Measurements from ENCODE around the gene MST1.
"Not testable (repeated sequence)": the region's sequence is repeated elsewhere in the genome, so short reads cannot be mapped to it uniquely, and the experiment has no call there.

MST1 gene

DNA sequence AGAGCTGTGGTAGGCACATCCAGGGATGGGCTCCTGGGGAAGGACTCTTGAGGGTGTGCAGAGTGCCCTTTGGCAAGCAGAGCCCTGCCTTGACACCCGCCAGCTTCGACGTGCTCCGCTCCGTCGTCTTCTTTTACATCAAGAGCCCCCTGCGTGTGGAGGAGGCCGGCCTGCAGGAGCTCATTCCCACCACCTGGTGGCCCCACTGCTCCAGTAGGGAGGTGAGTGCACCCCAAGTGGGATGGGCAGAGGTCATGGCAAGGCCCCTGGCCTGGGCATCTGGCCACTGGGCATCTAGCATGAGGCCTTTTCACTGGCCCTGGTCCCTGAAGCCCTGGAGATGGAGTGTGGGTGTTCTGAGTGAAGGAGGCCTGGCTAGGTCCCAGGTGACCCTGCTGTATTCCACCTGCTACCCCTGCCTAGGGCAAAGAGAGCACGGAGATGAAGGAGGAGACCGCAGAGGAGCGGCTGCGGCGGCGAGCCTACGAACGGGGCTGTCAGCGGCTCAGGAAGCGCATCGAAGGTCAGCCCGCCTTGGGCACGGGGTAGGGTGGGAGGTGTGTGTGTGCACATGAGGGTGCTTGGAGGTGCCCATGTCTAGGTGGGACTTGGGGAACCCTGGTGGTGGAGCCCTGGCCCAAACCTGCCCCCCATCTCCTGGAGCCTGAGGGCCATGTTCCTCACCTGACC, 12.3 kb upstream of the MST1 start:
- DNase-seq (ENCODE audit: low read depth) = no peak
- TF ChIP-seq, protein P1, sequence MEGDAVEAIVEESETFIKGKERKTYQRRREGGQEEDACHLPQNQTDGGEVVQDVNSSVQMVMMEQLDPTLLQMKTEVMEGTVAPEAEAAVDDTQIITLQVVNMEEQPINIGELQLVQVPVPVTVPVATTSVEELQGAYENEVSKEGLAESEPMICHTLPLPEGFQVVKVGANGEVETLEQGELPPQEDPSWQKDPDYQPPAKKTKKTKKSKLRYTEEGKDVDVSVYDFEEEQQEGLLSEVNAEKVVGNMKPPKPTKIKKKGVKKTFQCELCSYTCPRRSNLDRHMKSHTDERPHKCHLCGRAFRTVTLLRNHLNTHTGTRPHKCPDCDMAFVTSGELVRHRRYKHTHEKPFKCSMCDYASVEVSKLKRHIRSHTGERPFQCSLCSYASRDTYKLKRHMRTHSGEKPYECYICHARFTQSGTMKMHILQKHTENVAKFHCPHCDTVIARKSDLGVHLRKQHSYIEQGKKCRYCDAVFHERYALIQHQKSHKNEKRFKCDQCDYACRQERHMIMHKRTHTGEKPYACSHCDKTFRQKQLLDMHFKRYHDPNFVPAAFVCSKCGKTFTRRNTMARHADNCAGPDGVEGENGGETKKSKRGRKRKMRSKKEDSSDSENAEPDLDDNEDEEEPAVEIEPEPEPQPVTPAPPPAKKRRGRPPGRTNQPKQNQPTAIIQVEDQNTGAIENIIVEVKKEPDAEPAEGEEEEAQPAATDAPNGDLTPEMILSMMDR (IDR thresholded peaks at IDR 0.05; ENCODE audit: low read length, missing control alignments) = peak; percentile 56
- no peak overlapping the region for H3K4me3 ChIP-seq (replicated peaks; ENCODE audit: low read depth, low read length)

DNA sequence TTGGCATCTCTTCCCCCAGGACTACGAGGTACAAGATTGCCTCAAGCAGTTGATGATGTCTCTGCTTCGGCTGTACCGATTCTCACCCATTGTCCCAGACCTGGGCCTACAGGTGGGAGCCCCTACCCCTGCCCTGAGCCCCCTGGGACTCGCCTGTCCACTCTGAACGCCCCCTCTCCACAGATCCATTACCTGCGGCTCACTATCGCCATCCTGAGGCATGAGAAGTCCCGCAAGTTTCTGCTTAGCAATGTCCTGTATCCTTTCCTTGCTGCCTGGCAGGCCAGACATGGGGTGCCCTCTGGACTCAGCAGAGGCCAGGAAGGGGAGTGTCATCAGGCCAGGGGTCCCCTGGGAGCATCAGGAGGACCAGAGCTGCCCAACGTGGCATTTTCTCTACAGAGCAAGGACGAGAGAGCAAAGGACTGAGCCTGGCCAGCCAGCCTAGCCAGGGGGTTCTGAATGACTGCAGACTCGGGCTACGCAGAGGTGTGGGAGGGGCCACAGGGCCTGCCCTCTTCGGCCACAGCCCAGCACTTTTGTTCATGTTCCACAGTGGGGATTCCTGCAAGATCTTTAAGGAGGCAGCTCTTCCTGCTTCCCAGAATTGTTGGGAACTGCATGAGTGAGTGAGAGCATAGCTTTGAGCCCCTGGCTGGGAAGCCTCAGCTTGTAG, 11.3 kb upstream of the MST1 start:
- H3K4me3 ChIP-seq (replicated peaks; ENCODE audit: low read depth, low read length) = no peak overlapping the region
- TF ChIP-seq, protein P1 (IDR thresholded peaks at IDR 0.05; ENCODE audit: low read length, missing control alignments) = no peak
- DNase-seq (ENCODE audit: low read depth) = no peak

DNA sequence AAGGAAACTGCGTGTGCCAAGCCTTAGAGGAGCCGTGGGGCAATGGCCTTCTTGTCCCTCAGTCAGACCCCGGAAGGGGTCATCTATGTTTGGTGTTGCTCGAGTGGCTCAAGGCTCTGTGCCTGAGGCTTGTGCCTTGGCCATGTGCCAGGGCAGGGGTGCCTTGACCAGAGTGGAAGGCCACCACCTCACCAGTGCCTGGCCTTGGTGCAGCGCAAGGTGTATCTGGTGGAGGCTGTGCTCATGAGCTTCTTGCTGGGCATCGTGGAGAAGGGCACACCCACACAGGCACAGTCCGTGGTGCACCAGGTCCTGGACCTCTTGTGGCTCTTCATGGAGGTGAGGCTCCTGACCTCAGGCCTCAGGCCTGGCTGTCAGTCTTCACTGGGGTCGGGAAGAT, 10.7 kb upstream of the MST1 start:
- no peak overlapping the region for H3K4me3 ChIP-seq (replicated peaks; ENCODE audit: low read depth, low read length)
- DNase-seq (ENCODE audit: low read depth) = no peak
- TF ChIP-seq, protein P1 (IDR thresholded peaks at IDR 0.05; ENCODE audit: low read length, missing control alignments) = no peak

DNA sequence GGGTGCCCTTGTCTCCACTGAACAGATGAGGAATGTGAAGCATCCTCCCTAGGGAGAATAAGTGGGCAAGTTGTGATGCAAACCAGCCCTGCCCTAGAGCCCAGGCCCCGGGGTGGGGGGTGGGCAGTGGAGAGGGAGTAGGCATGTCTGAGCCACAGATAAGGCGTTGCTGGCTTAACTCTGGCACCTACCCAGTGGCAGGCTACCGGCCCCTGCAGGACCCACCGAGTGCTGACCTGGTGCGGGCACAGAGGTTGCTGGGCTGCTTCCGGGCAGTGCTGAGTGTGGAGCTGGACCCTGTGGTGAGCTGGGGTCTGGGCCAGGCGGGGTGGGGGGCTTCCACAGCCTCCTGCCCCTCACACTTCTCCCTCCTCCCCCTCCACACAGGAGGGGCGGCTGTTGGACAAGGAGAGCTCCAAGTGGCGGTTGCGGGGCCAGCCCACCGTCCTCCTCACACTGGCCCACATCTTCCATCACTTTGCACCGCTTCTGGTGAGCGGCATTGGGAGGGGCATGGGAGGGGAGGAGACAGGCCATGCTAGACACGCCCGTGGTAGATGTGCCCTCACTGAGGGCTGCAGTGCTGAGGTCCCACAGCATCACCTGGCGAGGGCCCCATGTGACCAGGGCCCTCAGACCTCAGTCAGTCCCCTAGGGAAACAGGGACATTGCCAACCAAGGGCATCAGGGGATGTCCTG, 10.2 kb upstream of the MST1 start:
- no peak for DNase-seq (ENCODE audit: low read depth)
- H3K4me3 ChIP-seq (replicated peaks; ENCODE audit: low read depth, low read length) = no peak overlapping the region
- TF ChIP-seq, protein P1 (IDR thresholded peaks at IDR 0.05; ENCODE audit: low read length, missing control alignments) = no peak

DNA sequence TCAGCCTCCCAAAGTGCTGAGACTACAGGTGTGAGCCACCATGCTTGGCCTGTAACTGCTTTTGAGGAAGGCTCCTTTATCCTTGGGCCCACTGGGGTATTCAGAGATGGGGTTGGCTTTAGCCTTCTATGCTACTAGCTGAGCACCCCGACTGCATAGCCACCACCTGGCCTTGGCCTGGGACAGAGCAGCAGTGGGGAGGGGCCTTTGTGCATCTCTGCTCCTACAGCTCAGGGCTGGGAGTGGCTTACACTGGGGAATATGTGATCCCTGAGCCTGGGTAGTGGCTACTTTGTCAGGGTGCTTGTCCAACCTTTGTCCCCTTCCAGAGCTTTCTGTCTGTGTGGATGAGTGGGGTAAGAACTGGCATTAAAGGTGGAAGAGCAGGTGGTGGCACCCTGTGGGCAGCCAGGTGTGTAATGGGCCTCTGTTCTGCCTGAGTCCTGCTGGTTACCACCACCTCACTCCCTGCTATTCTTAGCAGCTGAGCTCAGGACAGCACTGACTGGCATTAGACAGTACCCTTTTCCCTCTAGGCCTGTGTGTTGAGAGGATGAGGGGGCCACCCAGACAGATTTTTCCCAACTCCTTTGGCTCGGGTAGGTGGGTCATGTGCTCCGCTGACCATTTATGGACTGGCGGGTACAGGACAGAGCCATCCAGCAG, 6.2 kb upstream of the MST1 start:
- DNase-seq (ENCODE audit: low read depth); H3K4me3 ChIP-seq (replicated peaks; ENCODE audit: low read depth, low read length): not testable (repeated sequence)

DNA sequence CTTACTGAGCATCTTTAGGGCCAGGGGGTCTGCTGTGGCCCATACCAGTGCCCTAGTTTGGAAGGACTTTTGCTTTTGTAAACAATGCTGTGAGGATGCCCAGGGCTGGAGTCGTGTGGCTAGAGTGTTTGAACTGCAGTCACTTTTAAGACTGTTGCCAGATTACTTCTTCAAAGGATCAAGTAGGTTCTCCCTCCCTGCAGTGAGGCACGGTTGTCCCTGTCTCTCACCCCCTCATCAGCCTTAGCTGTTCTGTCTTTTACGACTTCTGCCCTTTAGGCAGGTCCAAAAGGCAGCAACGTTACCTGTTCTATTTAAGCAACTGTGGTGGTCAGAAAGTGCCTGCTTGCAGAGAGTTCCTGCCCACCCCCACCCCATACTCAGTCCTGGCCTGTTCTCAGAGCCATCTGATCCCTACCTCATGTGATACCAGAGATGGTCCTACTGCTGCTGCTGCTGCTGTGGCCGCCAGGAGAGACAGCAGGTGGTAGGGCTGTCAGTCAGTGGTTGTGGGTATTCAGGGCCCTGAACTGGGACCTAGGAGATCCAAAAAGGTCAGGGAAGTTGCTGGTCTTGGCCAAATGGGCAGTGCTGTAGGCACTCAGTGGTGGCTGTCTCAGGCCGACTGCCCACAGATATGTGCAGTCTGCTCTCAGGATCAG, 5.3 kb upstream of the MST1 start:
- H3K4me3 ChIP-seq (replicated peaks; ENCODE audit: low read depth, low read length); DNase-seq (ENCODE audit: low read depth): not testable (repeated sequence)

DNA sequence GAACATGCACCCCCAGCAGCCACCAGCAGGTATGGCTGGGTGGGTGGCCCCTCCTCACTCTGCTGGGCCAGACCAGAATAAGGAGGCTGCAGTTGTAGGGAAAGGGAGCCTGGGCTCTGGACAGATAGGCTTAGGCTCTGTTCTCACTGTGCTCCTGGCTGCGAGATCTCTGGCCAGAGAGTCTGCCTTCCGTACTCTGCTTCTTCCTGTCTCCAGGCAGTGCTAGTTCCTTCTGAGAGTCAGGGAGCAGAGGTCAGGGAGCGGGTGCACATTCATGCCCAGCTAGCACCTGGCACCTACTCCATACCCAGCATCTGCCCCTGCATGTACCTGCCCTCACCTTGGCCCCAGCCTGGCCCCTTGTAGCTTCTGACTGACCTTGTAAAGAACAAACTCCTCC, 2.2 kb upstream of the MST1 start:
- DNase-seq (ENCODE audit: low read depth); H3K4me3 ChIP-seq (replicated peaks; ENCODE audit: low read depth, low read length): not testable (repeated sequence)

DNA sequence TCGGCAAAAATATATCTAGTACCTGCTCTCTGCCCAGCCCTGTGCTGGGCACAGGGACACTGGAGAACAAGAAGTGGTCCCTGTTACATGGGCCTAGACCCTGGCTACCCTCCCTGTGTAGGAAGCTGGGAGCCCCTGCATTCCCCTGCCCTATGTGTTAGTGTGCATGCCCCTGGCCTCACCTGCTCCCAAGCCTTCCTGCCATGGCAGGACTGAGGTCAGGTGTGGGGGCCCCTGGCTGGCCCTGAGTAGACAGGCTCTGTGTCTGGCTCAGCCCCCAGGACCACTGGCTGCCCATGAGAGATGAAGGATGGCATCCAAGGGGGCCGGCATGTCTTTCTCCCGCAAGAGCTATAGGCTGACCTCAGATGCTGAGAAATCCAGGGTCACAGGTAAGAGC, 1.6 kb upstream of the MST1 start:
- DNase-seq (ENCODE audit: low read depth); H3K4me3 ChIP-seq (replicated peaks; ENCODE audit: low read depth, low read length): not testable (repeated sequence)

DNA sequence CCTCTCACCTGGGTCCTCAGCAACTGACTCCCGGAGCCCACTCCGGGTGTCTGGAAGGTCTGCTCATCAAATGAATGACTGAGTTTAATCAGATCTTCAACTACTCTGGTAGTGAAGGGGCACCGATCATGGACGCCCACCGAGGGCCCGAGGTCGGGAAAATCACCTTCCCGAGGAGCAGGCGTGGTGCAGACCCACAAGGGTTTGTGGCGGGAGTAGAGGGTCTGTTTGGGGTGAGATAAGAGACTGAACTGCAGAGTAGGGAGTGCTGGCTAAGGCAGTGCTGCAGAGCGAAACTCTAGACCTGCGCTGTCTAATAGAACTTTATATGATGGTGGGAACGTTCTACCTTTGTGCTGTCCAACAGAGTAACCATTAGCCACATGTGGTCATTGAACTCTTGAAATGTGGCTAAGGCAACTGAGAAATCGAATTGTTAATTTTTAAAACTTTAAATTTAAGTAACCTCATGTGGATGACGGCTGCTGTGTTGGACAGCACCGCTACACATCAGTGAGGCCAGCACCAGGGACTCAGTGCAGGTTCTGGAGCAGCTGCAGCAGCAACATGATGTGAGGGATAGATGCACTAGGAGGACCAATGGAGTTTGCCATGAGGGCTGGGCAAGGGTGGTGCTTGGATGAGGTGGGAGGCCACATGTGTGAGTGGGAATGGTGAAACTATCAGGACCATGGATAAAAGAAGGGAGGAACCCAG, 792 bp upstream of the MST1 start:
- not testable (repeated sequence) for DNase-seq (ENCODE audit: low read depth)
- H3K4me3 ChIP-seq (replicated peaks; ENCODE audit: low read depth, low read length) = peak overlapping the region; percentile 93

DNA sequence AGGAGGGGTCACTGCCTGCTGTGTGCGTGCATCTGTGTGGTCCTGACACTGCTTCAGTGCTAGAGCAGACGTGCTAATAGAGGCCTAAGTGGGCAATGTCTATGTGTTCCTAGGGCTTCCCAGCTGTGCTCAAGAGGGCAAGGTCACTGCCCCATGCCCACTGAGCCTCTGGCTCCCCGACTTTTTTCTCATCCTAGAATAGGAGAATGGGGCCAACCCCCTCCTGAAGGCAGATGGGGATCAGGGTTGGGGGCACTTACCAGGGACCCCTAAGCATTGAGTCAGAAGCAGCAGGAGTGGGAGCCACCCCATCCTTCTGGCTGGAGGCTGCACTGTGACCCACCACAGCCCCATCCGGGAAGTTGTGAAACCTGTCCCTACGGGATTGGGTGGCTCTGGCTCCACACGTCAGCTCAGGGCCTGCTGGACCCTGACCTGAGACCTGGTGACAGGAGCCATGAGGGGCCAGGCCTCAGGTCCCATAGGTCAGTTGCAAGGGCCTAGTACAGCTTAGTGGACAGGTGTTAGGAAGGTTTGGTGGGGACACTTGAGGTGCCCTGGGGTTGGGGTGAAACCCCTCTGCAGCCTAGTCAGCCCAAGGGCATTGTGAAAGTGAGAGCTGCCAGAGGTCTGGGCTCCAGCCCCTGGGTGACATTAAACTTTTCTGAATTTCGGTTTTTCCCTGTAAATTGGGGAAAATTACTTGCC, 782 bp downstream of the MST1 start:
- H3K4me3 ChIP-seq (replicated peaks; ENCODE audit: low read depth, low read length) = peak overlapping the region; percentile 93
- not testable (repeated sequence) for DNase-seq (ENCODE audit: low read depth)

DNA sequence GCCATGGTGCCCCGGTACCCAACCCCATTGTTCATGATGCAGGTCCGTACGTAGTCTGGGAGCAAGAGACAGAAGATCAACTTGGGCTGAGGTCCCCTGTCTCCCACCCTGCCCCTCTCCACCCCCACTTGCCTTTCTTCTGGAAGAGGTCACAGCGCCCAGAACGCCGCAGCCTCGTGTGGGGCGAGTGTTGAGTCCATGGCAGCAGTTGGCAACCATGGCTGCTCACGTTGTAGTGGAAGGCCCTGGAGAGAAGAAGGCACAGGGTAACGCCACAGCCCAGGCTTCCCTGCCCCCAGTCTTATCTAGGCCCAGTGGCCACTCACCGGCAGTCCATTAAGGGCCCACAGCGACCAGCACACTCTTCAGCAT, 1.9 kb downstream of the MST1 start:
- not testable (repeated sequence) for DNase-seq (ENCODE audit: low read depth); H3K4me3 ChIP-seq (replicated peaks; ENCODE audit: low read depth, low read length)
